ENCODE data around the gene UBE2H. TPM values are rescaled to one million over a fixed set of nuclear protein-coding genes. Genes with fewer than 3 reads are reported as not detected.

UBE2H gene
- total RNA-seq, 1 experiment from 2014 or later = 115 TPM

DNA sequence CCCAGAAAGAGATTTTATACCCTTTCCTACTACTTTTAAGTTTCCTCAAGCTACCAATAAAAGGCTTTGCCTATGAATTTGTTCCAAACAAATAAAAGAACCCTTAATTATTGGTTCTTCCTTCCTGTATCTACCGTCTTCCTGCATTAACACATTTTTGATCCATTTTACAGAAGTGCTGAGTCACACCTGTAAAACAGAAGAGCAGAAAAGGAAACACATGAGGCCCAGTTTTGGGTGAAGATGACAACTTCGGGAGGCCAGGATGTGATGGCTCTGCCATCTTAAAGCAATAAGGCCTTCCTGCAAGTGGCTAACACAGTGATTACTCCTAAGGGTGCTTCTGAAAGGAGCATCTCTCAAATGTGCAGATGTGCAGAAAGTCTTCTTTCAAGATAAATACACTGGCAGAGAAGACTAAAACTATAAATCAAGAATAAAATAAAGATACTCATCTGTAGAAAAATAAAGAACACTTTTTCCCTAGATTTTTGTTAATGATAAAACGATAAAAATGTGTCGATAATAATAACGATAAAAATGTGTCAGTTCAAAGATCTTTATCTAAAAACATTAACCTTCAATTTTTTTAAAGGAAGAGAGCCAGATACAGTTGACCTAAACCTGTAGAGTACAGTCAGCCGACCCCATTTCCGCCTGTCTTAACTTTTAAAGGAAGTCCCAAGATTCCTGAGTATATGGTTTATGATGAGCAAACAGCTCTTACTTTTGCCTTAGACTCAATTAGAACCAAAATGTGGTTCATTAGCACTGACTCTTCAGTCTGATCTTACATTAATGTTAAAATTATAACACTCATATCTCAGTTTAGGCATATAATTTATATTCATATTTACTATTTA lies 108.6 kb downstream of the UBE2H start:
- peaks cover 24% of the 10 kb centered on the region for H3K4me1 Mint-ChIP-seq (ENCODE audit: low read depth, unreplicated experiment)
- no peak for DNase-seq
- H3K27me3 Mint-ChIP-seq (ENCODE audit: unreplicated experiment) = no peaks in the 10 kb centered on the region
- H3K36me3 Mint-ChIP-seq (ENCODE audit: insufficient read depth, unreplicated experiment) = peaks cover 1% of the 10 kb centered on the region
- intact Hi-C loops (cut with micrococcal nuclease; ENCODE audit: unreplicated experiment) = no loop called here
- H3K9me3 Mint-ChIP-seq (ENCODE audit: low read depth, unreplicated experiment) = no peaks in the 10 kb centered on the region
- BruUV-seq (replicated peaks) = no TSS peak
- H3K4me3 Mint-ChIP-seq (ENCODE audit: low read depth, unreplicated experiment) = no peak overlapping the region
- CTCF ChIA-PET = interaction anchor here (0.9 kb wide), 1 partner anchor 167 kb away, joined by 3 read pairs; no protein-coding TSS in a partner anchor
- H3K27ac Mint-ChIP-seq (ENCODE audit: unreplicated experiment) = no peak overlapping the region
- TF ChIP-seq, protein P1, sequence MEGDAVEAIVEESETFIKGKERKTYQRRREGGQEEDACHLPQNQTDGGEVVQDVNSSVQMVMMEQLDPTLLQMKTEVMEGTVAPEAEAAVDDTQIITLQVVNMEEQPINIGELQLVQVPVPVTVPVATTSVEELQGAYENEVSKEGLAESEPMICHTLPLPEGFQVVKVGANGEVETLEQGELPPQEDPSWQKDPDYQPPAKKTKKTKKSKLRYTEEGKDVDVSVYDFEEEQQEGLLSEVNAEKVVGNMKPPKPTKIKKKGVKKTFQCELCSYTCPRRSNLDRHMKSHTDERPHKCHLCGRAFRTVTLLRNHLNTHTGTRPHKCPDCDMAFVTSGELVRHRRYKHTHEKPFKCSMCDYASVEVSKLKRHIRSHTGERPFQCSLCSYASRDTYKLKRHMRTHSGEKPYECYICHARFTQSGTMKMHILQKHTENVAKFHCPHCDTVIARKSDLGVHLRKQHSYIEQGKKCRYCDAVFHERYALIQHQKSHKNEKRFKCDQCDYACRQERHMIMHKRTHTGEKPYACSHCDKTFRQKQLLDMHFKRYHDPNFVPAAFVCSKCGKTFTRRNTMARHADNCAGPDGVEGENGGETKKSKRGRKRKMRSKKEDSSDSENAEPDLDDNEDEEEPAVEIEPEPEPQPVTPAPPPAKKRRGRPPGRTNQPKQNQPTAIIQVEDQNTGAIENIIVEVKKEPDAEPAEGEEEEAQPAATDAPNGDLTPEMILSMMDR (IDR thresholded peaks at IDR 0.05; ENCODE audit: unreplicated experiment) = no peak

DNA sequence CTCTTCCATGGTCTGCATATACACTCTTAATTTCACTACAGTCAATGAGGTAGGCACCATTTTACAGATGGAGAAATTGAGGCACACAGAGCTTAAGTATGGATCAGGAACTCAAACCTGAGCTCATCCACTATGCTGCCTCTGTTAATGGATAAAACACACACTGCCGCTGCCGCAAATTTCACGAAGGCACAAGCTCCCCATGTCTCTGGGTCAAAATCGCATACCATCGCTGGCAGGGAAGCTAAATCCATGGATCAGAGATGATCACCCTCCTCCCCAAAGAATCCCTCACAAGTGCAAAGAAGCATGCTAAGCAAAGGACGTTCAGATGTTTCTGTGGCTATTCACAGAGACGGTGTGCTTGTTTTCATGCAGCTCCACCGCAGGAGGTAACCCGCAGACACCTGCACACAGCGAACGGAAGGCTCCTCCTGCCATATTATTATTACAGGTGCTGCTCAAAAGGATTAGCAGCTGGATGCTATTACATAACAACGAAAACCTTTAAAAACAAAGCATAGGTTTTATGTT lies 109.3 kb downstream of the UBE2H start:
- Mint-ChIP-seq H3K27ac (ENCODE audit: unreplicated experiment) (no peak overlapping the region), H3K36me3 (ENCODE audit: insufficient read depth, unreplicated experiment) (peaks cover 9% of the 10 kb centered on the region)
- BruUV-seq (replicated peaks) = no TSS peak

DNA sequence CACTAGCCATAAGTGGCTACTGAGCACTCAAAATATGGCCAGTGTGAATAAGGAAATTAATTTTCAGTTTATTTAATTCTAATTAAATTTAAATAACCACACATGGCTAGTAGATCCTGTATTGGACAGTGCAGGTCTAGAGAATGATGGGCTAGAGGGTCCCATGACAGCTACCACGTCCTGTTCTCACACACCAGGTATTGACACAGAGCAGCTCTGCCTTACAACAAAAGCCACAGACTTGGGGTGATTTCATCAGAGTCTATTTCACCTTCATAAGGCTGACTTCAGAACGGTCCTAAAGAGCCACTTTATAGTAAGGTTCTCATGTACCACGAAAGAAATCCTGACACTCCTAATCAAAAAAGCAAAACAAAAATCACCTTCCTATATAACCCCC lies 111.3 kb downstream of the UBE2H start:
- DNase-seq = no peak
- H3K27ac Mint-ChIP-seq (ENCODE audit: unreplicated experiment) = no peak overlapping the region
- peaks cover 21% of the 10 kb centered on the region for H3K4me1 Mint-ChIP-seq (ENCODE audit: low read depth, unreplicated experiment)
- CTCF ChIA-PET = interaction anchor here (0.5 to 1.3 kb wide), 2 partner anchors 29 to 222 kb away, joined by 3 read pairs; no protein-coding TSS in a partner anchor
- TF ChIP-seq, protein P1 (IDR thresholded peaks at IDR 0.05; ENCODE audit: unreplicated experiment) = no peak
- intact Hi-C loops (cut with micrococcal nuclease; ENCODE audit: unreplicated experiment) = no loop called here
- H3K4me3 Mint-ChIP-seq (ENCODE audit: low read depth, unreplicated experiment) = no peak overlapping the region
- no peaks in the 10 kb centered on the region for H3K9me3 Mint-ChIP-seq (ENCODE audit: low read depth, unreplicated experiment)
- H3K27me3 Mint-ChIP-seq (ENCODE audit: unreplicated experiment) = no peaks in the 10 kb centered on the region
- no TSS peak for BruUV-seq (replicated peaks)
- peaks cover 11% of the 10 kb centered on the region for H3K36me3 Mint-ChIP-seq (ENCODE audit: insufficient read depth, unreplicated experiment)

More for the DNA sequence above, 109.3 kb downstream of the UBE2H start:
- H3K4me1 Mint-ChIP-seq (ENCODE audit: low read depth, unreplicated experiment) = peaks cover 24% of the 10 kb centered on the region
- intact Hi-C loops (cut with micrococcal nuclease; ENCODE audit: unreplicated experiment) = no loop called here
- no peaks in the 10 kb centered on the region for H3K27me3 Mint-ChIP-seq (ENCODE audit: unreplicated experiment)
- TF ChIP-seq, protein P1 (IDR thresholded peaks at IDR 0.05; ENCODE audit: unreplicated experiment) = no peak
- CTCF ChIA-PET = interaction anchor here (0.6 kb wide), 1 partner anchor 41 kb away, joined by 8 read pairs; no protein-coding TSS in a partner anchor
- no peaks in the 10 kb centered on the region for H3K9me3 Mint-ChIP-seq (ENCODE audit: low read depth, unreplicated experiment)
- H3K4me3 Mint-ChIP-seq (ENCODE audit: low read depth, unreplicated experiment) = no peak overlapping the region
- DNase-seq = no peak

DNA sequence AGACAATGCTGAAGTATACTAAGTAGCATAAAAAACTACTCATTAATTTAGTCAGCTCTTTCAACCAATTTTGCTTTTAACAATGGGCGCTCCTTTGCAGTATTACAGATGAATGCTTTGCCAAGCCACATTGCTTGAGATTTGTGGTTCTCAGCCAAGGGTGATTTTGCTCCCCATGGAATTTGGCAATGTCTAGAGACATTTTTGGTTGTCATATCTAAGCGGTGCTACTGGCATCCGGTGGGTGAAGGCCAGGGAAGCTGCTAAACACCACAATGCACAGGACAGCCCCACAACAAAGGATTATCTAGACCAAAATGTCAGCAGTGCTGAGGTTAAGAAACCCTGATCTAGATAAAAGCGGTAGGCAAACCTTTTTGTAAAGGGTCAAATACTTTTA lies 112.0 kb downstream of the UBE2H start:
- no TSS peak for BruUV-seq (replicated peaks)
- Mint-ChIP-seq H3K4me3 (ENCODE audit: low read depth, unreplicated experiment) (no peak overlapping the region), H3K36me3 (ENCODE audit: insufficient read depth, unreplicated experiment) (peaks cover 17% of the 10 kb centered on the region), H3K9me3 (ENCODE audit: low read depth, unreplicated experiment) (no peaks in the 10 kb centered on the region), H3K27ac (ENCODE audit: unreplicated experiment) (no peak overlapping the region), H3K27me3 (ENCODE audit: unreplicated experiment) (no peaks in the 10 kb centered on the region), H3K4me1 (ENCODE audit: low read depth, unreplicated experiment) (peaks cover 14% of the 10 kb centered on the region)
- DNase-seq = no peak
- intact Hi-C loops (cut with micrococcal nuclease; ENCODE audit: unreplicated experiment) = no loop called here
- CTCF ChIA-PET = interaction anchor here (1.3 kb wide), 1 partner anchor 30 kb away, joined by 3 read pairs; no protein-coding TSS in a partner anchor
- TF ChIP-seq, protein P1 (IDR thresholded peaks at IDR 0.05; ENCODE audit: unreplicated experiment) = no peak
